Esophagus muscularis mucosa (tissue), 4 donors: ENCODE measurements around the gene EFEMP2. TPM values are rescaled to one million over a fixed set of nuclear protein-coding genes. Genes with fewer than 3 reads are reported as not detected.

Source experiments
- DNase-seq: peaks from one replicate; pipeline ENCODE4 v3.0.0-alpha.2; 2017; ENCODE audit errors: extremely low spot score
- H3K27ac ChIP-seq, 4 donors: fragments of 200-600 bp; sonication (generic); replicated peaks in 1 of 4; 1 replicate in 3 of 4; 2 replicates in 1 of 4; pipeline ENCODE4 v1.5.1; 2016 to 2019; ENCODE audit warnings: mild to moderate bottlenecking in 1 of 4
- H3K27me3 ChIP-seq, 4 donors: fragments of 200-600 bp; sonication (generic); one replicate each; pipeline versions ENCODE4 v1.5.1 to v1.6.0; 2016 to 2019
- H3K36me3 ChIP-seq, 4 donors: fragments of 200-600 bp; sonication (generic); one replicate each; pipeline ENCODE4 v1.5.1; 2016 to 2019
- H3K4me1 ChIP-seq, 4 donors: fragments of 200-600 bp; sonication (generic); one replicate each; pipeline ENCODE4 v1.5.1; 2016 to 2019
- H3K4me3 ChIP-seq, 4 donors: fragments of 200-600 bp; sonication (generic); 1 replicate in 2 of 4; 2 replicates in 2 of 4; pipeline ENCODE4 v1.5.1; 2016 to 2019; ENCODE audit warnings: mild to moderate bottlenecking in 4 of 4, moderate library complexity in 1 of 4
- H3K9me3 ChIP-seq, 4 donors: fragments of 200-600 bp; sonication (generic); 1 replicate in 3 of 4; 2 replicates in 1 of 4; pipeline ENCODE4 v1.5.1; 2016 to 2019
- EP300 ChIP-seq: sonication (generic); formaldehyde crosslinking; IDR thresholded peaks from one replicate; pipeline ENCODE4 v1.6.1; 2017; ENCODE audit warnings: antibody characterized with exemption
- POLR2A ChIP-seq: fragments of 450-650 bp; IDR thresholded peaks from one replicate; pipeline ENCODE4 v1.6.1; 2017; ENCODE audit warnings: antibody characterized with exemption, moderate library complexity, mild to moderate bottlenecking, low read depth
- POLR2AphosphoS5 ChIP-seq, 2 donors: sonication (generic); formaldehyde crosslinking; IDR thresholded peaks; one replicate each; pipeline ENCODE4 v1.6.1; 2017; ENCODE audit warnings: antibody characterized with exemption in 2 of 2
- WGBS: methylation state at CpG from one replicate; pipeline ENCODE4 v1.1.5; 2018; 5-methylcytosine and 5-hydroxymethylcytosine counted together
- intact Hi-C: fragments of 100-400 bp; cut with DNase I; formaldehyde crosslinking; loops from one replicate; pipeline ENCODE4 v1.15.1; 2023
- total RNA-seq, 4 donors: library from RNA; depleted of rRNA; stranded (reverse); fragments of >200 nt; gene quantifications; one replicate each; pipeline versions ENCODE4 v1.1.0 to v1.2.1, GENCODE V29; 2016
- TF ChIP-seq, protein P1 (sequence below), 3 experiments: fragments of 200-600 bp in 2 of 3; fragments of 450-650 bp in 1 of 3; sonication (generic) in 2 of 3; IDR thresholded peaks; one replicate each; pipeline ENCODE4 v1.5.1; 2017 to 2019; ENCODE audit warnings: antibody characterized with exemption in 3 of 3, mild to moderate bottlenecking in 2 of 3, moderate library complexity in 1 of 3

The EFEMP2 gene
- total RNA-seq, 4 donors from 2014 or later: 71.8 to 111 (median 82.2) TPM

DNA sequence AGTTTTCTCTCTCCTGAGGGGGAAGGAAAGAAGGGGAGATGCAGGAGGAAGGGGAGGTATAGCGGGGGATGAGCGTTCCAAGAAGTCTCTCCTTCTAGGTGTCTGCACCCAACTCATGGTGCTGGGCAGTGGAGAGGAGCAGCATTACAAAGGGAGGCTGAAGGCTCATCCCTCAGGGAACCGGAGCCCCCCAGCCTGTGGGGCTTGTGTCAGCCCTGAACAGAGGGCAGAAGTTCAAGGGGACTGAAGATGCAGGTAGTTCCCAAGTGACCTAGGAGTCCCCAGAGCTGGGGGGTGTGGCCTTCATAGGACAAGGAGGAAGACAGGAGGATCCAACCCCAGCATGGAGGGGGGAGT lies 44.5 kb upstream of the EFEMP2 start:
- H3K36me3 ChIP-seq: peaks cover 0 to 22% (median 14%) of the 10 kb centered on the region in 4 donors
- peak overlapping the region; percentile 68 to 99 (median 88) for H3K4me3 ChIP-seq
- no peak for TF ChIP-seq POLR2AphosphoS5 (IDR thresholded peaks at IDR 0.05)
- TF ChIP-seq EP300: no peak
- no peak for TF ChIP-seq POLR2A
- TF ChIP-seq, protein P1, sequence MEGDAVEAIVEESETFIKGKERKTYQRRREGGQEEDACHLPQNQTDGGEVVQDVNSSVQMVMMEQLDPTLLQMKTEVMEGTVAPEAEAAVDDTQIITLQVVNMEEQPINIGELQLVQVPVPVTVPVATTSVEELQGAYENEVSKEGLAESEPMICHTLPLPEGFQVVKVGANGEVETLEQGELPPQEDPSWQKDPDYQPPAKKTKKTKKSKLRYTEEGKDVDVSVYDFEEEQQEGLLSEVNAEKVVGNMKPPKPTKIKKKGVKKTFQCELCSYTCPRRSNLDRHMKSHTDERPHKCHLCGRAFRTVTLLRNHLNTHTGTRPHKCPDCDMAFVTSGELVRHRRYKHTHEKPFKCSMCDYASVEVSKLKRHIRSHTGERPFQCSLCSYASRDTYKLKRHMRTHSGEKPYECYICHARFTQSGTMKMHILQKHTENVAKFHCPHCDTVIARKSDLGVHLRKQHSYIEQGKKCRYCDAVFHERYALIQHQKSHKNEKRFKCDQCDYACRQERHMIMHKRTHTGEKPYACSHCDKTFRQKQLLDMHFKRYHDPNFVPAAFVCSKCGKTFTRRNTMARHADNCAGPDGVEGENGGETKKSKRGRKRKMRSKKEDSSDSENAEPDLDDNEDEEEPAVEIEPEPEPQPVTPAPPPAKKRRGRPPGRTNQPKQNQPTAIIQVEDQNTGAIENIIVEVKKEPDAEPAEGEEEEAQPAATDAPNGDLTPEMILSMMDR (IDR thresholded peaks at IDR 0.05): no peak
- intact Hi-C loops: no loop called here
- no peaks in the 10 kb centered on the region for H3K9me3 ChIP-seq
- no peak for DNase-seq
- 84% methylated on average over 3 of the region's 3 CpGs for WGBS
- H3K27me3 ChIP-seq: no peaks in the 10 kb centered on the region
- peaks cover 50 to 72% (median 65%) of the 10 kb centered on the region in 4 donors for H3K4me1 ChIP-seq
- peak overlapping the region; percentile 91 to 99 (median 94) for H3K27ac ChIP-seq

DNA sequence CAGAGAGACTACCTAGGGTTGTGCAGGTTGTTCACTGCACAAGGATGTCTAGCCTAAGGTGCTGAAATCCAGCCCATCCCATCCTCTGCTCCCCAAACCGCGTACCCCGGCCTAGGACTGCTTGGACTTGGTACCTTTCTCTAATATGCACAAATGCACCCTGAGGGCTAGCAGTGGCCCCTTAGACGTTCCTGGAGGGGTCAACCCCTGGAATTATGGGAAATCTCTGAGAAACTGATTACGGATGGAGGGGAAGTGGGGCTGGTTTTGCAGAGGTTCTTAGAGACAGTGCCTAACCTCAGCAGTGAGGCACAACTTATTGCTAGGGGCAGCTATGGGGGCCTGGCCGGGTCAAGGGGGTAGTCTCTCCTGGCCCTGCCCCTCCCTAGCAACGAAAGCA lies 43.8 kb upstream of the EFEMP2 start:
- intact Hi-C loops: no loop called here
- DNase-seq: no peak
- H3K36me3 ChIP-seq: peaks cover 0 to 16% (median 7%) of the 10 kb centered on the region in 4 donors
- no peaks in the 10 kb centered on the region for H3K9me3 ChIP-seq
- TF ChIP-seq EP300 (no peak), POLR2AphosphoS5 (IDR thresholded peaks at IDR 0.05) (no peak), POLR2A (no peak)
- TF ChIP-seq, protein P1 (IDR thresholded peaks at IDR 0.05): no peak
- H3K4me3 ChIP-seq: peak overlapping the region in 1 of 4 donors; percentile 19
- H3K27me3 ChIP-seq: no peaks in the 10 kb centered on the region
- peaks cover 57 to 77% (median 70%) of the 10 kb centered on the region in 4 donors for H3K4me1 ChIP-seq
- 68% methylated on average over 7 of the region's 7 CpGs for WGBS
- peak overlapping the region; percentile 91 to 99 (median 94) for H3K27ac ChIP-seq

DNA sequence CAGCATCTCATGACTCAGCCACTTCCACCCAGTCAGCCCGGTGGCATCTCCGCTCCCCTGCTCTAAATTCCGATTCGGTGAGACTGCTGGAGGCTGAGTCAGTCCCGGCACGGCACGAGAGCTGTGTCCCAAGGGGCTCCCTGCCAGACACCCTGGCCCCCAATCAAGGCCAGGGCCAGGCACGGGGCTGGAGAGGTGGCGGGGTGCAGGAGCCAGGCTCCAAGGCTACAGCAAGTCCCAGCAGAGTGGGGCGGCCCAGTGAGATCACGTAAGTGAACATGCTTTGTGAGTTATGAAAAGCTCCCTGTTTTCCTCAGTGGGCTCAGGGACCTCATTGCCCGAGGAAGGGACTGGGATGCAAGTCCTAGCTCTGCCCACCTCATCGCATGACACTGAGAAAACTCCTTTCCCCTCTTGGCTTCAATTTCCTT lies 43.2 kb upstream of the EFEMP2 start:
- Histone ChIP-seq H3K4me1 (peaks cover 57 to 76% (median 69%) of the 10 kb centered on the region in 4 donors), H3K27ac (peak overlapping the region; percentile 91 to 99 (median 94)), H3K9me3 (no peaks in the 10 kb centered on the region), H3K36me3 (peaks cover 0 to 10% (median 2%) of the 10 kb centered on the region in 4 donors), H3K4me3 (peak overlapping the region; percentile 16 to 27 (median 19)), H3K27me3 (no peaks in the 10 kb centered on the region)
- no peak for DNase-seq
- 26% methylated on average over 6 of the region's 13 CpGs for WGBS
- TF ChIP-seq POLR2AphosphoS5 (IDR thresholded peaks at IDR 0.05) (peak; percentile 88 to 91), POLR2A (no peak)
- intact Hi-C loops: no loop called here

DNA sequence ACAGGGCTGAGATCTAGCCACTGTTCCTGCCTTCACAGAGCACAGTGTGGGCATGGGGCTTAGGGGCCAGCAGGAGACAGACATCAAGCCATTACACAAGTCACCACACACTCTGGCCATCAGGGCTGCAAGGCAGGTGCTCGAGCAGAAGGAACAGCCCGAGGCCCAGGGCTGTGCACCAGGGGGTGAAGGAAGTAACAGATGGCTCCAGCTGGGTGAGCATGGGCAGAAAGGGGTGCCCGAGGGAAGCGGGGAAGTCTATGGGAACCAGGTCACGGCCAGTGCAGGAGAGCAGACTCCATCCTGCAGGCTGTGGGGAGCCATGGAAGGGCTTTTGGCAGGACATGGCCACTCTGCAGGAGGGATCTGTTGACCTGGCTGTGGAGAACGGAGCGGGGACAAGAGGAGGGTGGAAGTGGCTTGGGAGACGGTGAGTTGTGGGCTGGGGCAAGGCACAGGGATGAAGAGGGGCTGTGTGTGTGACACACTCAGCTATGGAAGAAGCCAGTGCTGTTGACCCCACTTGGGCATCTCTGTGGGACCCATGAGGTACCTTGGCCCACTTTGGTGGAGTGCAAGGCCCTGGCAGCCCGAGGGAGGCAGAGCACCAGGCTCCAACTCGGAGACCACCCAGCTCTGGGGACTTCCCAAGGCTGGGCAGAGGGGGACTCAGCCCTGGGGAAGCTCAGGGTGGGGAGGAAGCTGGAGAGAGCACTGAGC lies 42.7 kb upstream of the EFEMP2 start:
- no peaks in the 10 kb centered on the region for H3K27me3 ChIP-seq
- intact Hi-C loops: no loop called here
- TF ChIP-seq EP300 (no peak), POLR2AphosphoS5 (IDR thresholded peaks at IDR 0.05) (no peak), POLR2A (no peak)
- TF ChIP-seq, protein P1 (IDR thresholded peaks at IDR 0.05): no peak
- peak overlapping the region; percentile 16 to 27 (median 19) for H3K4me3 ChIP-seq
- H3K27ac ChIP-seq: peak overlapping the region; percentile 91 to 99 (median 94)
- H3K36me3 ChIP-seq: peaks cover 0 to 9% (median 0%) of the 10 kb centered on the region in 4 donors
- DNase-seq: no peak
- 80% methylated on average over 8 of the region's 10 CpGs for WGBS
- H3K9me3 ChIP-seq: no peaks in the 10 kb centered on the region
- peaks cover 51 to 70% (median 64%) of the 10 kb centered on the region in 4 donors for H3K4me1 ChIP-seq

DNA sequence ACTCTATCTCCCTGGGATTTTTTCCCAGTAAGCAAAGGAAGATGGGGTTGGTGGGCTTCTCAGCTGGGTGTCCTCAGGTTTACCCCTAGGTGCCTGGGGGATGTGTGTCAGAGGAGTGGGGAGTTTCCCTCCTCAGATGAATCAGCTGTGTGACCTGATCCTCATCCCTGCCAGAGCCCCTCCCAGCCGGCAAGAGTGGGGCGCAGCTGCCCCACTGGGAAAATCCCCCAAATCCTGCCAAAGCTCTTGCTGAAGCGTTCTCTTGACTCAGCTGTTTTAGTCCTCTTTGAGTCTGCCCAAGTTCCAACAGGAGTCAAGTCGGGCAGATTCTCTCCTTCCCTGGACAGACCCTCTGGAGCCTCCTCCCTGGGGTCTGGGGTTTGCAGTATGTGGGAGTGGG lies 40.2 kb upstream of the EFEMP2 start:
- WGBS: 27% methylated on average over 3 of the region's 4 CpGs
- DNase-seq: no peak
- peaks cover 0 to 9% (median 0%) of the 10 kb centered on the region in 4 donors for H3K36me3 ChIP-seq
- H3K27me3 ChIP-seq: no peaks in the 10 kb centered on the region
- H3K4me3 ChIP-seq: no peak overlapping the region
- intact Hi-C loops: no loop called here
- TF ChIP-seq POLR2AphosphoS5 (IDR thresholded peaks at IDR 0.05) (no peak), EP300 (no peak), POLR2A (no peak)
- TF ChIP-seq, protein P1 (IDR thresholded peaks at IDR 0.05): no peak
- H3K4me1 ChIP-seq: peaks cover 45 to 57% (median 52%) of the 10 kb centered on the region in 4 donors
- no peaks in the 10 kb centered on the region for H3K9me3 ChIP-seq
- peak overlapping the region in 1 of 4 donors; percentile 13 for H3K27ac ChIP-seq
